Measurements from ENCODE around the gene CCR1.

The CCR1 gene

DNA sequence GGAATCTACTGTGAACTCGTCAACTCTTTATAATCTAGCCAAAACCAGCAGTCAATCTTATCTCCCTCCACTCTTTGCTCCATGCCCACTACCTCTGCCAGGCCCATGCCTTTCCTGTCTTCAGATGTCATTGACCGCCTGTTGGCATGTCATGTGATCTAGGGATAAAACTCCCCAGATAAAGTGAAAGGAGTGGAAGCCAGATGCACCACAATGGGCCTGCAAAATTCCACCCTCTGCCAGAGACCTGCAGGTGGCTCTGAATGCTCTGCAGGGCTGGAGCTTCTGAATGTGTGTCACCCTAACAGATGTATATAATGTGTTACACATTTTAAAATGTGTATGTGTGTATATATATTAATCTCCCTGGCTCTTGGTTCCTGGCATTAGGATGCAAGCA is 31.8 kb upstream of the CCR1 start:
- no peak overlapping the region for H3K4me3 ChIP-seq (ENCODE audit: low read depth, low read length)
- no peak for DNase-seq (ENCODE audit: low read depth)
- TF ChIP-seq MYC (IDR thresholded peaks at IDR 0.05; ENCODE audit: low read depth, low read length) (no peak), POLR2A (IDR thresholded peaks at IDR 0.05; ENCODE audit: extremely low read depth, insufficient read length) (no peak)
- TF ChIP-seq, protein P1, sequence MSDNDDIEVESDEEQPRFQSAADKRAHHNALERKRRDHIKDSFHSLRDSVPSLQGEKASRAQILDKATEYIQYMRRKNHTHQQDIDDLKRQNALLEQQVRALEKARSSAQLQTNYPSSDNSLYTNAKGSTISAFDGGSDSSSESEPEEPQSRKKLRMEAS (IDR thresholded peaks at IDR 0.05; ENCODE audit: low read depth, low read length): no peak
- TF ChIP-seq, protein P2, sequence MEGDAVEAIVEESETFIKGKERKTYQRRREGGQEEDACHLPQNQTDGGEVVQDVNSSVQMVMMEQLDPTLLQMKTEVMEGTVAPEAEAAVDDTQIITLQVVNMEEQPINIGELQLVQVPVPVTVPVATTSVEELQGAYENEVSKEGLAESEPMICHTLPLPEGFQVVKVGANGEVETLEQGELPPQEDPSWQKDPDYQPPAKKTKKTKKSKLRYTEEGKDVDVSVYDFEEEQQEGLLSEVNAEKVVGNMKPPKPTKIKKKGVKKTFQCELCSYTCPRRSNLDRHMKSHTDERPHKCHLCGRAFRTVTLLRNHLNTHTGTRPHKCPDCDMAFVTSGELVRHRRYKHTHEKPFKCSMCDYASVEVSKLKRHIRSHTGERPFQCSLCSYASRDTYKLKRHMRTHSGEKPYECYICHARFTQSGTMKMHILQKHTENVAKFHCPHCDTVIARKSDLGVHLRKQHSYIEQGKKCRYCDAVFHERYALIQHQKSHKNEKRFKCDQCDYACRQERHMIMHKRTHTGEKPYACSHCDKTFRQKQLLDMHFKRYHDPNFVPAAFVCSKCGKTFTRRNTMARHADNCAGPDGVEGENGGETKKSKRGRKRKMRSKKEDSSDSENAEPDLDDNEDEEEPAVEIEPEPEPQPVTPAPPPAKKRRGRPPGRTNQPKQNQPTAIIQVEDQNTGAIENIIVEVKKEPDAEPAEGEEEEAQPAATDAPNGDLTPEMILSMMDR (IDR thresholded peaks at IDR 0.05; ENCODE audit: low read depth, low read length): no peak

DNA sequence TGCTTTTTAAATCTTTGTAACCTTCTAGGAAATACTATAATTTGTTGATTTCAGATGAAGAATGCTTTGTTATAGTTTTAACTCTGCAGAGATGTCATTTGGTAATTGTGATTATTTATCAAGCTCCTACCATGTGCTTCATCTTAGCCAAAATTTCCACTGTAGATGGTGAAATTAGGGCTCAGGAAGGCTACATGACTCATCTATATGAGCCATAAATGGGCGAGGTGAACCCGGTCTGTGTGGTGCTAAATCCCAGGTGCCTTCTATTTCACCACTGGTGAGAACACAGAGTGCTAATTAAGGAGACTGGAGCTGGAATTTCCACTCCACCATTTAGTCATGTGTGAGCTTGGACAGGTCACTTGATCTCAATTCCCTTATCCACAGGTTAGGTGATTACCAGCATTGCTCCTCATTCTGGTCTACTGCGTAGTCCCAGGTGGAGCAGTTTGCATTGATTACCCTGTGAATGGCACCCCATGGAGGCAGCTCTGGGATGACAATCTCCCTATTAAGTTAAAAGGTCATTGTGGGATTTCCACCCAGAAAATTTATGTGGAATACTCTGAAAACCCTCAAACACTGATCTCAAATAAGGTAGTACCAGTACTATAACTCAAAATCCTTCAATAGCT is 31.3 kb upstream of the CCR1 start:
- TF ChIP-seq, protein P2 (IDR thresholded peaks at IDR 0.05; ENCODE audit: low read depth, low read length): no peak
- no peak for TF ChIP-seq MYC (IDR thresholded peaks at IDR 0.05; ENCODE audit: low read depth, low read length)
- TF ChIP-seq, protein P1 (IDR thresholded peaks at IDR 0.05; ENCODE audit: low read depth, low read length): peak; percentile 52; the same call in 1 of the 2 replicates
- no peak overlapping the region for H3K4me3 ChIP-seq (ENCODE audit: low read depth, low read length)
- peak; percentile 52 for DNase-seq (ENCODE audit: low read depth)

DNA sequence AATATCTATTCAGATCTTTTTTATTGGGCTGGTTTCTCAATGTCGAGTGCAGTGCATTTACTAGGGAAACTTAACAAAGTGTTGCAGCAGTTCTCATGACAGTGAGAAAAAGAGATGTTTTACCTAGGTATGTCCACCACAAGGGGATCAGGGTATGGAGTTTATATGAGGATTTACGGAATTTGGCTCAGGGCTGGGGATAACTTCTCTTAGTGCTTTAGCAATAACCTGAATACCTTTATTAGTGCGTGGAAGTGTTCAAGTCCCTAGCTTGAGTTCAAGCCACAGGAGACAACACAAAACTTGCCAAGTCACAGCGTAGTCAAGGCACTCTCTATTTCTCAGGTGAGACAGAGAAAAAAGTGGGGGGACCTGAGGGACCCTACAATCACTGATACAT is 30.3 kb upstream of the CCR1 start:
- no peak for DNase-seq (ENCODE audit: low read depth)
- H3K4me3 ChIP-seq (ENCODE audit: low read depth, low read length): no peak overlapping the region
- TF ChIP-seq, protein P2 (IDR thresholded peaks at IDR 0.05; ENCODE audit: low read depth, low read length): no peak
- TF ChIP-seq MYC (IDR thresholded peaks at IDR 0.05; ENCODE audit: low read depth, low read length): no peak
- TF ChIP-seq POLR2A (IDR thresholded peaks at IDR 0.05; ENCODE audit: extremely low read depth, insufficient read length): no peak
- TF ChIP-seq, protein P1 (IDR thresholded peaks at IDR 0.05; ENCODE audit: low read depth, low read length): no peak

DNA sequence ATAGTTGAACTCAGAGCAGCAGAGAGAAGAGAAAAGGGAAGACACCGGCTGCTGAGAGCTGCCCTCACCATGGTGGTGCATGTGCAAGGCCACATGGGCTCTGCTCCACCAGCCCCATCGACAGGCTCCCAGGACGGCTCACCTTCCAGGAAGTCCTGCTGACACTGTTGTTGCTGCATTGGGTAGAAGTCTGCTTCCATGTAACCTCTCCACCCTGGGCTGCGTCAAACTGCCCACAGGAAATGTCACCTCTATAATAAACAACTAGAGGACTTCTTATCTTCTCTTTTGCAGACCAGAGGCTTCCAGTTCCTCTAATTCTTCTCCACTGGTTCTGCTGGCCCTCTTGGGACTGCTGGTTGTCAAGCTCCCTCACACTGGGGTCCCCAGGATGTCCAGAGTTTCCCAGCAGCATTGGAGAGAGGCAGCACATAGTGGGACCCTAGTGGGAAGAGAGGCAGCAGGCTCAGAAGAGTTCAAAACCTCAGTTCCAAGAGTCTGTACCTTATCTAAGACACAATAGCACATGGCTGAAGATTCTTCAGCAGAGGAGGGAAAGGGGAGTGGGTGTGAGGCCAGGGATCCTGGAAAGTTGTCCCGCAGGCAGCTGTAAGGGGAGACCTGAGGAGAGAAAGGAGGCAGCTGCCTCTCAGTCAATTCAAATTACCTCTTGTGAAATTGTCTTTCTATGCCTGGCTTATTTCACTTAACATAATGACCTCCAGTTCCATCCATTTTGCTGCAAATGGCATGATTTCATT is 28.4 kb upstream of the CCR1 start:
- peak; percentile 89 for DNase-seq (ENCODE audit: low read depth)
- TF ChIP-seq, protein P2 (IDR thresholded peaks at IDR 0.05; ENCODE audit: low read depth, low read length): no peak
- no peak for TF ChIP-seq POLR2A (IDR thresholded peaks at IDR 0.05; ENCODE audit: extremely low read depth, insufficient read length)
- TF ChIP-seq, protein P1 (IDR thresholded peaks at IDR 0.05; ENCODE audit: low read depth, low read length): peak; percentile 91
- TF ChIP-seq MYC (IDR thresholded peaks at IDR 0.05; ENCODE audit: low read depth, low read length): peak; percentile 91
- H3K4me3 ChIP-seq (ENCODE audit: low read depth, low read length): no peak overlapping the region

DNA sequence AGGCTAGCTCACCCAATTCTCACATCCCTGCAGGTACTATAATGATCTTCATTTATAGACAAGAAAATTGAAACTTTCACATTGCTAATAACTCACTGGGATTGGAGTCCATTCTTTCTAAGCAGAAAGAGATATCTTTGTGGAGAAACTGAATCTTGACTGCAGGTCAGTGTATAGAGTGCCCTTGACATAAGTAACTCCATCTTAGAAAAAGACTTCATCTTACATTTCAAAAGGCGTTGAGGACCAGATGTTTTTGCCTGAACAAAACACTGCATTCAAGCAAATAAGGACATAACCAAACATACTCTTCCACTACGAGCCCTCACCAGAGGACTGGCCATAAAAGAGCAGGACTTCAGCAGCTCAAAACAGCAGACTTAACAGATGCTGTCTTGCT is 27.3 kb upstream of the CCR1 start:
- TF ChIP-seq, protein P1 (IDR thresholded peaks at IDR 0.05; ENCODE audit: low read depth, low read length): no peak
- H3K4me3 ChIP-seq (ENCODE audit: low read depth, low read length): no peak overlapping the region
- no peak for DNase-seq (ENCODE audit: low read depth)

DNA sequence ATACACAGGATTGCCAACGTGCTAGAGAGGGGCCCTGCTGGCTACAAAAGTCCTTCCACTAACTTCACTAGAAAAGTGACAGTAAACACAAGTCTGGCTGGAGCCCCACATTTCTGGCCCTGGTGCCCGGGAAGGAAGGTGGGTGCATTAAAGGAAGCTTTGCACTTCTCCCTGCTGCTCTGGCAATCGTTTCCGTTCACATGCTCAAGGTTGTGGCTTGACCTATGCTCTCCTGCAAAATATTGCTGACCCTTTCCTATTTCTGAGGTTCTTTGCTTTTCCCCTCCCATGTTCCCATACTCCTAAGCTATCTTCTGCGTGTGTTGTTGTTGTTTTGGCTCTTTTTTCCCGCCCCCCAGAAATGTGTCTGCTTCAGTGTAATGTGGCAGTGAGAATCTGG is 25.1 kb upstream of the CCR1 start:
- H3K4me3 ChIP-seq (ENCODE audit: low read depth, low read length): no peak overlapping the region
- TF ChIP-seq, protein P1 (IDR thresholded peaks at IDR 0.05; ENCODE audit: low read depth, low read length): no peak
- no peak for DNase-seq (ENCODE audit: low read depth)
